Upper lobe of left lung (tissue), 4 donors: ENCODE data around the gene GIN1.
"Not testable (repeated sequence)": the region's sequence is repeated elsewhere in the genome, so short reads cannot be mapped to it uniquely, and the experiment has no call there.

Experiments
- EP300 ChIP-seq, 4 donors: sonication (generic); formaldehyde crosslinking; IDR thresholded peaks; one replicate each; pipeline ENCODE4 v1.5.1; 2017; ENCODE audit warnings: antibody characterized with exemption in 4 of 4, control low read depth in 2 of 4
- POLR2A ChIP-seq, 4 donors: fragments of 450-650 bp; IDR thresholded peaks; one replicate each; pipeline ENCODE4 v1.5.1; 2016 to 2017; ENCODE audit warnings: antibody characterized with exemption in 4 of 4, mild to moderate bottlenecking in 2 of 4
- POLR2AphosphoS5 ChIP-seq, 2 donors: sonication (generic); formaldehyde crosslinking; IDR thresholded peaks; one replicate each; pipeline ENCODE4 v1.5.1; 2017; ENCODE audit warnings: antibody characterized with exemption in 2 of 2
- TF ChIP-seq, protein P1 (sequence below), 6 experiments: fragments of 450-650 bp in 4 of 6; fragments of 200-600 bp in 2 of 6; sonication (generic) in 2 of 6; IDR thresholded peaks; one replicate each; pipeline ENCODE4 v1.5.1; 2016 to 2019; ENCODE audit warnings: antibody characterized with exemption in 6 of 6

DNA sequence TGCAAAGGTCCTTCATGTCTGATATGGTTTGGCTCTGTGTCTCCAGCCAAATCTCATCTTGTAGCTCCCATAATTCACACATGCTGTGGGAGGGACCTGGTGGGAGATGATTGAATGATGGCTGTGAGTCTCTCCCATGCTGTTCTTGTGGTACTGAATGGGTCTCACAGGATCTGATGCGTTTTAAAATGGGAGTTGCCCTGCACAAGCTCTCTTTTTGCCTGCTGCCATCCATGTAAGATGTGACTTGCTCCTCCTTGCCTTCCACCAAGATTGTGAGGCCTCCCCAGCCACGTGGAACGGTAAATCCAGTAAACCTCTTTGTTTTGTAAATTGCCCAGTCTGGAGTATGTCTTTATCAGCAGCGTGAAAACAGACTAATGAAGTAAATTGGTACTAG is 46.4 kb downstream of the GIN1 start:
- TF ChIP-seq, protein P1, sequence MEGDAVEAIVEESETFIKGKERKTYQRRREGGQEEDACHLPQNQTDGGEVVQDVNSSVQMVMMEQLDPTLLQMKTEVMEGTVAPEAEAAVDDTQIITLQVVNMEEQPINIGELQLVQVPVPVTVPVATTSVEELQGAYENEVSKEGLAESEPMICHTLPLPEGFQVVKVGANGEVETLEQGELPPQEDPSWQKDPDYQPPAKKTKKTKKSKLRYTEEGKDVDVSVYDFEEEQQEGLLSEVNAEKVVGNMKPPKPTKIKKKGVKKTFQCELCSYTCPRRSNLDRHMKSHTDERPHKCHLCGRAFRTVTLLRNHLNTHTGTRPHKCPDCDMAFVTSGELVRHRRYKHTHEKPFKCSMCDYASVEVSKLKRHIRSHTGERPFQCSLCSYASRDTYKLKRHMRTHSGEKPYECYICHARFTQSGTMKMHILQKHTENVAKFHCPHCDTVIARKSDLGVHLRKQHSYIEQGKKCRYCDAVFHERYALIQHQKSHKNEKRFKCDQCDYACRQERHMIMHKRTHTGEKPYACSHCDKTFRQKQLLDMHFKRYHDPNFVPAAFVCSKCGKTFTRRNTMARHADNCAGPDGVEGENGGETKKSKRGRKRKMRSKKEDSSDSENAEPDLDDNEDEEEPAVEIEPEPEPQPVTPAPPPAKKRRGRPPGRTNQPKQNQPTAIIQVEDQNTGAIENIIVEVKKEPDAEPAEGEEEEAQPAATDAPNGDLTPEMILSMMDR (IDR thresholded peaks at IDR 0.05) = not testable (repeated sequence)
- TF ChIP-seq POLR2A, POLR2AphosphoS5, EP300 (IDR thresholded peaks at IDR 0.05): not testable (repeated sequence)
